Muscle of leg (tissue), 11 donors: ENCODE data around the gene SLC9C1. TPM values are rescaled to one million over a fixed set of nuclear protein-coding genes. Genes with fewer than 3 reads are reported as not detected.

Source experiments
- DNase-seq: peaks from one replicate; pipeline ENCODE4 v3.0.0; 2013
- H3K27ac ChIP-seq: one replicate; pipeline ENCODE4 v1.5.1; 2013; ENCODE audit warnings: mild to moderate bottlenecking, low read length, control low read depth
- H3K27me3 ChIP-seq: one replicate; pipeline ENCODE4 v1.6.1; 2013; ENCODE audit warnings: low read length; ENCODE audit not compliant: control insufficient read depth, insufficient read depth
- H3K36me3 ChIP-seq: one replicate; pipeline ENCODE4 v1.6.1; 2013; ENCODE audit warnings: low read length; ENCODE audit not compliant: control insufficient read depth, insufficient read depth
- H3K4me1 ChIP-seq: one replicate; pipeline ENCODE4 v1.6.1; 2013; ENCODE audit warnings: low read length; ENCODE audit not compliant: control insufficient read depth, insufficient read depth
- H3K4me3 ChIP-seq: one replicate; pipeline ENCODE4 v1.5.1; 2013; ENCODE audit warnings: low read length, control low read depth
- H3K9me3 ChIP-seq: replicated peaks from 2 replicates; pipeline ENCODE4 v1.6.1; 2013; ENCODE audit warnings: low read depth, low read length; ENCODE audit not compliant: control insufficient read depth
- WGBS: methylation state at CpG from one replicate; pipeline ENCODE4 v1.1.5; 2013; ENCODE audit warnings: missing lambda C conversion rate; ENCODE audit not compliant: insufficient coverage; 5-methylcytosine and 5-hydroxymethylcytosine counted together
- polyA plus RNA-seq, 8 donors: library from polyadenylated mRNA; unstranded; fragments of 120-200 nt; gene quantifications; one replicate each; pipeline versions ENCODE4 v1.2.1 to v1.2.3, GENCODE V29; 2013; ENCODE audit warnings: inconsistent platforms in 1 of 8, low replicate concordance in 1 of 8; ENCODE audit not compliant: insufficient read length in 8 of 8, insufficient read depth in 1 of 8
- total RNA-seq: library from RNA; stranded (reverse); fragments of 120-200 nt; gene quantifications from one replicate; pipeline ENCODE4 v1.2.4, GENCODE V29; 2013

Gene SLC9C1
- total and polyA plus RNA-seq, 9 donors, result 0.06 to 1.2 (median 0.33) TPM

DNA sequence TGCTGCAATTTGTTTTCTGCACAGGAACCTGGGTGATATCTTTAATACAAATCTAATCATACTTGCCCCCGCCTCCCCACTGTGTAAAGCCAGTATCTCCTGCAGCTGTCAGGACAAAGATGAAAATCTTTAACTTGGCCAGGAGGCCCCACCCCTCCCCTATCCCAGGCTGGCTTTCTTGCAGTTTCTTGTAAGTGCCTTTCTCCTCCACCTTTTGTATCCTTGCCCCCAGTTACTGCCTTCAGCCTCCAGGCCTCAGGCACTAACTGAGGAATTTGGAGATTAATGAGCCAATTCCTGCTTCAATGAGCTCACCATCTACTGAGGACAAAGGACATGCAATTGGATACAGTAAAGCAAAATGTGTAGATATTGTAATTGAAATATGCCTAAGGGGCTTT is 167.5 kb downstream of the SLC9C1 start:
- H3K36me3 ChIP-seq, result no peaks in the 10 kb centered on the region
- peak overlapping the region; percentile 62 for H3K27ac ChIP-seq
- peak; percentile 57 for DNase-seq
- no peaks in the 10 kb centered on the region for H3K27me3 ChIP-seq
- WGBS, result no CpG with 5 or more reads among the region's 1 CpG
- no peak overlapping the region for H3K4me3 ChIP-seq
- peaks cover 12% of the 10 kb centered on the region for H3K4me1 ChIP-seq
- H3K9me3 ChIP-seq, result no peaks in the 10 kb centered on the region

DNA sequence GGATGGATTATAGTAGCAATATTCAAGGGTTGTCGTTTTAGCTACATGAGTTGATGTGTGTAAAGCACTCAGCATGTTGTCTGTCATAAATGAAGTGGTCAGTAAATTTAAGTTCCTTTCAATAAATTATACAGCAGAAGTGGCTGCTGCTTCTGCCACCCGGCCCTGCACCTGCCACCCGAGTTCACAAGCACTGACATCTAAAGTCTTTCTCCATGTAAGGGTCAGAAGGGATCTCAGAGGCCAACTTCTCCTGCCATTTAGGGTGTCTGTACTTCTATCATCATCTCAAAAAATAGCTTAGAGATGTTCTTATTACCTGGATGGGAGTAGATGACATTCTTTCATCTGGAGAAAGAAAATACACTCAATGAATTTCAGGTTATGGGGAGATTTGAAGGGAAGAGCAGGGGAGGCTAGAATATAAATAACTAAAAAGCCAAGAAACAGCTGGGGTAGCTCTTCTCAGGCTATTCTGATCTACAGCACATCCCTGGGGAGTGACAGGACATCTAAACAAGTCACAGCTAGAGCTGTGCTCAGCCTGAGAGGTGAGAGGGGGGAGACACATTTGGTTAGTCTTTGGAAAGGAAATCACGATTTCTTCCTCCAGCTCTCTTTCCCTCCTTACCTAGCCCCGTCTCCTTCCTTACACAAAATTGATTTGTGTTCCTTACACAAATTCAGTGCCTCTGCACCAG is 169.0 kb downstream of the SLC9C1 start:
- Histone ChIP-seq H3K9me3 (no peaks in the 10 kb centered on the region), H3K27ac (peak overlapping the region; percentile 29), H3K4me3 (no peak overlapping the region), H3K36me3 (no peaks in the 10 kb centered on the region), H3K4me1 (peaks cover 12% of the 10 kb centered on the region), H3K27me3 (no peaks in the 10 kb centered on the region)
- peak; percentile 32 for DNase-seq
- WGBS, result 71% methylated on average over 1 of the region's 5 CpGs

DNA sequence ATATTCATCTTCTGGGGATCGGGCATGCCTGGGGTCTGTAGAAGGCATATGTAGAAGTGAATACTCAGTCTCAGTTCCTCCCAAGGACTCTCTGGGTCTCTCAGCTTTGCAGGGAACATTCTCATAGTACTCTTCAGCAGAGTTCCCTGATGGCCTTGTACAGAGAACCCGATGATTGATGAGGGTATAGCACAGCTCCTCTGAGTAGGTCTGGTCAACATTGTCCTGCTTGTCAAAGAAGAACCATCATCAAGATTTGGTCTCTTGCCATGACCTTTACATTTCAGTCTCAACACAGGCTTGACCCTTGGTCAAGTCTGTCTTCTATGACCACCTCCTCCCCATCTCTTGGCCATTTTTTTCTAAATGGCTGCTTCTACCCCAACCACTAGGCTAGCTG is 170.5 kb downstream of the SLC9C1 start:
- no peaks in the 10 kb centered on the region for H3K36me3 ChIP-seq
- H3K4me3 ChIP-seq, result no peak overlapping the region
- H3K9me3 ChIP-seq, result no peaks in the 10 kb centered on the region
- WGBS, result 100% methylated on average over 2 of the region's 2 CpGs
- no peak for DNase-seq
- H3K27ac ChIP-seq, result no peak overlapping the region
- no peaks in the 10 kb centered on the region for H3K27me3 ChIP-seq
- peaks cover 17% of the 10 kb centered on the region for H3K4me1 ChIP-seq

DNA sequence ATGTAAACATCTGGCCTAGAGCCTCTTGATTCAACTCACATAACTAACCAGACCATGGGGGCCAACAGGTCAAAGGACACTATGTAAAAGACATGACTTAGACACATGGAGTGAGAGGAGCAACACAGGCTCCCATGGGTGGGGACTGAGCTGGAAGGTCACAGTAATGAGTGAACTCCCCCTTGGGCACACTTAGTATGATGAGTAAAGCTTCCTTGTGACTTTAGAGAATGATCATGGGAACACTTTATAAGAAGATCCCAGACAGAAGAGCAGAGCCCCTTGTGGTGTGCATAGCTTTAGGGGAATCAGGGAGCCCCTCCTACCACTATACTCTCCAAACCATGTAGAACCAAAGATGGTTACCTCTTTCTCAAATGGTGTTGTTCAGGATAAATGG is 171.1 kb downstream of the SLC9C1 start:
- H3K4me3 ChIP-seq, result no peak overlapping the region
- H3K36me3 ChIP-seq, result no peaks in the 10 kb centered on the region
- DNase-seq, result no peak
- no peaks in the 10 kb centered on the region for H3K27me3 ChIP-seq
- H3K4me1 ChIP-seq, result peaks cover 16% of the 10 kb centered on the region
- H3K27ac ChIP-seq, result no peak overlapping the region
- no peaks in the 10 kb centered on the region for H3K9me3 ChIP-seq

DNA sequence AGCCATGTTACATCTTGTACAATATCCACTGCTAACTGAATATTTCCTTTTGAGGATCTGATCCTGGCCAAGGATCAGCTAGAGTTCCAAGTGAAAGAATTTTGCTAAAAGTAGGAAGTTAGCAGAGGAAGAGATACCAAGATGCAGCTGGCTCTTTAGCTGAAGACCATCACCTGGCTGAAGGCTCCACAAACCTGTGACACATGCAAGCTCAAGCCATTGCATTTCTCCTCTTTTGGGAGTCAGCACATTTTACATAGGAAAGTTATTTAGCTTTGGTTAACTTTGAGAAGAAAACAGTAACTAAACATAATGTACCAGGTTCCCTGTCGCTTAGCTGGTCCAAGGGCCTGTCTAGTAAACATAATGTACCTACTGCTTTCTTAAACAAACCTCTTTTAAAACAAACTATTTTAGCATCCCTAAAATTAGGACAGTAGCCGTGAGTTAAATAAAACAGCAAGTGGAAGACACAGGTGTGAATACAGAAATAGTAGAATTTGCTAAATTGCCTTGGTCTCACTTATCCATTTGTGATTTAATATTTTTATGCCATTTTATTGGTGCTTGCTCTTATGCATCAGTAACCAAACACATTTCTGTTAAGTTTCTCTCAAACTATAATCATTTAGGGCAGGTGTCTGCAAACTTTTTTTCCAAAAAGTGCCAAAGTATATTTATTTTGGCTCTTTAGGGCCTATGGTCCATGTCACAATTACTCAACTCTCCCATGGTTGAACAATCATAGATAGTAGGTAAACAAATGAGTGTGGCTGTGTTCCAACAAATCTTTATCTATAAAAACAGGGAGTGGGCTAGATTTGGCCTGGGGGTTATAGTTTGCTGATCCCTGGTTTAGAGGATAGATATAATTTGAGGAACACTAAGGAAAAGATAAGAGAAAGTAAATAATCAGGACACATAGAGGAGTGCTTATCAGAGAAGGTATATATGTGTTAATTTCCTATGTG is 172.2 kb downstream of the SLC9C1 start:
- no peak overlapping the region for H3K4me3 ChIP-seq
- H3K9me3 ChIP-seq, result no peaks in the 10 kb centered on the region
- H3K36me3 ChIP-seq, result no peaks in the 10 kb centered on the region
- no peak for DNase-seq
- no CpG with 5 or more reads among the region's 2 CpGs for WGBS
- H3K27ac ChIP-seq, result no peak overlapping the region
- no peaks in the 10 kb centered on the region for H3K27me3 ChIP-seq
- H3K4me1 ChIP-seq, result peaks cover 15% of the 10 kb centered on the region

DNA sequence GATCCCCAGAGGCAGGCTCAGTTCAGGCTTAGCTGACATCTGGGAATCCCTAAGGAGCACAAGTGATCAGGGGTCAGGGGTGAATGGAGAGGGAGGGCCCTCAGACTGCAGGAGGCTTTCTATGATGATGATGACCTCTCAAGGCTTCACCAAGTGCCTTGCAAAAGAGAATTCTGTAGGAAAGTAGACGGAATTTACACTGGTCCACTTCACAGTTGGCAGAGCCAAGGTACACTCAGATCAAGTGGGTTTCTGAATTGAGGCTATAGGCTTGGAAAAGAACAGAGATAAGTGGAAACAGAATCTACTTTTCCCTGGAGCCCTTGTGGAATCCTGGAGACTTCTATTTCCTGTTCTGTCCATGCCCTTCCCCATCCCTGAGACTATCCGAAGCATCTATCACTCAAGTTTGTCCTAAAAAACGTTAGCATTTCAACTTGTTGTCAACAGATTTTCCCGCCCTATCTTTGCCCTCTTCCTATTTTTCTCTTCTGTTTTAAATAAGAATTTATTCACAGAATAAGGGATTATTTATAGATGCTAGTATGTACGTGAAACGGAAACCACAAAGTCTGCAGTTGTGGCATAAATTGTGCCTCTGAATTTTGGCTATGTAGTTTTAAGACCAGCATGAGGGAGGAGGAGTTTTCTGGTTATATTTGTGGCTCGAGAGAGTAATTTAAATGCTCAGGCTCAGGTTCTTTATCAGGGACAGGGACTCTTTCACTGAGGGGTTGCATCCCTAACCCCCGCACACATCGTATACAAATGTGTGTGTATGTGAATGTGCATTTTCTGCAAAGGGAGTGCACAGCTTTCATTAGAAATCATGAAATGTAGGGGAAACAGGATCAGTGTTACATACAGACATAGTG is 173.8 kb downstream of the SLC9C1 start:
- Histone ChIP-seq H3K27ac (no peak overlapping the region), H3K4me1 (peaks cover 16% of the 10 kb centered on the region), H3K9me3 (no peaks in the 10 kb centered on the region), H3K36me3 (no peaks in the 10 kb centered on the region), H3K27me3 (no peaks in the 10 kb centered on the region), H3K4me3 (no peak overlapping the region)
- DNase-seq, result no peak
- 52% methylated on average over 6 of the region's 9 CpGs for WGBS

DNA sequence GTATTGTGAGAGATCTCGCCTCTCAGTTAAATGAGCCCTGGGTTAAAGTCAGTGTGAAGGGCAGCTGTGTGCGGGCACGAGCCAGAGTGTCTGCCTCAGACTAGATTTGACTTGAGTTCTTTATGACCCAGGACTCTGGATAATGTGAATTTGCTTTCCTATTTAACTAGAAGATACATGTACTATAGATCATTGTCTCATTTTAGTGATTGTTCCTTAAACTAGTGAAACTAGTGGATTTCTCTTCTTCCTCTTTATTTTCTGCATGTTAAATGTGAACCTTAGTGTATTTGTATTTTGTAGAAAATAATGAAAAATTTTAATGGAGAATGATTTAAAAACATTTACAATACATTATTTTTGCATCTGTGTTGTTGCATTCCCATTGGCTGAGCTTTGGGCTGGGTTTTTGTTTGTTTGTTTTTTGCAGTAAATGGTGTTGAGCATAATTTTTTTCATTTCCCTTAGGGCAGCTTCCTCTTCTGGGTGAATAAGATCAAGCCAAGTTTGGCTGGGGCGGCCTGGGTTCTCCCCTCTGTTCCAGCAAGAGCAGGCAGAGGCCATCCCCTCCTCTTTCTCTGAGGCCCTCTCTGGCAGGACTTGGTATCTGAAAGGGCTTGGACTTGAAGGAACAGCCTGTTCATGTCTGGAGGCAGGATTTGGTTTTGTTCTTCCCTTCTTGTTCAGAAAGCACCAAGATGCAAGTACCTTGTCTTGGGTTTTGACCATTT is 176.0 kb downstream of the SLC9C1 start:
- no peak for DNase-seq
- no peaks in the 10 kb centered on the region for H3K27me3 ChIP-seq
- H3K4me3 ChIP-seq, result no peak overlapping the region
- no peaks in the 10 kb centered on the region for H3K9me3 ChIP-seq
- WGBS, result no CpG with 5 or more reads among the region's 4 CpGs
- H3K36me3 ChIP-seq, result no peaks in the 10 kb centered on the region
- peaks cover 24% of the 10 kb centered on the region for H3K4me1 ChIP-seq
- H3K27ac ChIP-seq, result no peak overlapping the region

DNA sequence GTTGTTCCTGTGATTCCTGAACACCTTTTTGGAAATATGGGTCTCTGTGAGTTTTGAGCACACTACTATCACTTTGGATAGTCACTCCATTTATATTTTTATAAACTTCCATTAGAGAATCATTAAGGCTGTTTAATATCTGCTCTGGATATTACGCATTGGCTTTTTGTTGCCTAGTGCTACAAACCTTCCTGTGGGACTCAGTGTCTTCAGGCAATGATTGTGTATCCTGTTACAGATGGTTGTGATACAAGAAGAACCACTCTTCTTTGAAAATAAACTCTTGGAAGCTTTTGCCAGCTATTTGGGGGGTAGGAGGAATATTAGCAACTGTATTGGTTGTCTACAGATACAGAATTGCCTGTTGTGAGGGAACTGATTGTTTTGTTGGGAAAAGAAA is 176.6 kb downstream of the SLC9C1 start:
- no peak for DNase-seq
- H3K36me3 ChIP-seq, result no peaks in the 10 kb centered on the region
- H3K4me1 ChIP-seq, result peaks cover 24% of the 10 kb centered on the region
- no peak overlapping the region for H3K27ac ChIP-seq
- H3K27me3 ChIP-seq, result no peaks in the 10 kb centered on the region
- no peaks in the 10 kb centered on the region for H3K9me3 ChIP-seq
- WGBS, result no CpG with 5 or more reads among the region's 1 CpG
- no peak overlapping the region for H3K4me3 ChIP-seq

DNA sequence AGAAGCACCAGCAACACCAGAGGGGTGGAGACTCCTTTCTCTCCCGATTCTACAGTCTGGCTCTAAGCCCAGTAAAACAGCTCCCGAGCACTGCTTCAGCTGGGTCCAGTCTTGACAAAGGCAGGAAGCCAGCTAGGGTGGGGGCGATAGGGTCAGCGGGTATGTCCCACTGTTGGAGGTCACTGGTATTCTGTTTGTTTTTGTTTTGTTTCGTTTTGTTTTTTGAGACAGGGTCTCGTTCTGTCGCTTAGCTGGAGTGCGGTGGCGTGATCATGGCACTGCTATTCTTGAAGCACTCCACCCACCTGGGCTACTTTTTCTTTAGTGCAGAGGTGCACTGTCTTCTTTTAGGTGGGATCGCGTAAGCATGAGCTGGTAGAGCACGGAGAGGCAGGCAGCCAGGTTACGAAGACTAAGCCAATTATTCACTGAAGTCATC is 177.2 kb downstream of the SLC9C1 start:
- DNase-seq, result no peak
- H3K4me1 ChIP-seq, result peaks cover 24% of the 10 kb centered on the region
- 25% methylated on average over 2 of the region's 13 CpGs for WGBS
- no peak overlapping the region for H3K27ac ChIP-seq
- H3K4me3 ChIP-seq, result no peak overlapping the region
- no peaks in the 10 kb centered on the region for H3K36me3 ChIP-seq
- no peaks in the 10 kb centered on the region for H3K27me3 ChIP-seq
- H3K9me3 ChIP-seq, result no peaks in the 10 kb centered on the region
